ENCODE data around the gene TMEM255A.
"Not testable (repeated sequence)": the region's sequence is repeated elsewhere in the genome, so short reads cannot be mapped to it uniquely, and the experiment has no call there.

The TMEM255A gene

DNA sequence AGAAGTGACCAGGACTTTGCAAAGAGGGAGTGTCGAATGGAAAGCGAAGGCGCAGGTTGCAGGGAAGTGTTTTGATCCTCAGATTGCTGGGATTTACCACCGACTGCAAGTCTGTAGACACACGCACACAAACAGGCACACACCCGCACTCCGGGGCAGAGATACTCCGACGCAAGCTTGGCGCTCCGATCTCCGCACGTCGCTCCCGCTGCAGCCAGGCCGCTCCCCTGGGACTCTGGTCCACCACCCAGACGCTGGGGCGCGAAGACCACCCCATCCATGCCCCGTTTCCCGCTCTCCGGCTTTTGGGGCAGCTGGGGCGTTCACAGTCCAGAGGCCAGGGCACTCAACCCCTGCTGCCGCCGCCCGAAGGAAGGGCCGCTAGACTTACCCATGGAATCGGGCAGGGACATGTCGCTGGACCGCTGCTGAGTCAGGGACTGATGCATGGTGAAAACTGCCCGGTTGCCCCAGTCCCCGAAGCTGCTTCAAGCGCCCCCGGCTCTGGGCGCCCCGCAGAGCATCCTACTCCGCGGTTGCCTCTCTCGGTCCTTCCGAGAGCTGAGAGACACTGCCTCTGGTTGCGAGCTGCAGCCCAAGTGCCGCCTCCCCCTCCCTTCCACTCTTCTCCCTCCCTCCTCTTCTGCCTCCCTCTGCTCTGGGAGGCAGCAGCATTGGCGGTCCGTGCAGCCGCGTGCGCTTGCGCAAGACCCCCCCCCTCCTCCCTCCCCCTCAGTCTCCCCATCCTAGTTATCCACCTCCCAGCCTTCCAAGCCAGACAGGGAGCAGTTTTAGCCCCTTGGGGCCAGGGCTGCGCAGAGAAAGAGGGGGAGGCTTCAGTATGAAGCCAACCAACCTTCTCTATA, at the start of gene TMEM255A:
Gene TMEM255A (minus strand): TSS at position 601 of the 866 bp plus-strand sequence. CDS start 152 bp downstream, at position 449.
- no peak for FAIRE-seq

DNA sequence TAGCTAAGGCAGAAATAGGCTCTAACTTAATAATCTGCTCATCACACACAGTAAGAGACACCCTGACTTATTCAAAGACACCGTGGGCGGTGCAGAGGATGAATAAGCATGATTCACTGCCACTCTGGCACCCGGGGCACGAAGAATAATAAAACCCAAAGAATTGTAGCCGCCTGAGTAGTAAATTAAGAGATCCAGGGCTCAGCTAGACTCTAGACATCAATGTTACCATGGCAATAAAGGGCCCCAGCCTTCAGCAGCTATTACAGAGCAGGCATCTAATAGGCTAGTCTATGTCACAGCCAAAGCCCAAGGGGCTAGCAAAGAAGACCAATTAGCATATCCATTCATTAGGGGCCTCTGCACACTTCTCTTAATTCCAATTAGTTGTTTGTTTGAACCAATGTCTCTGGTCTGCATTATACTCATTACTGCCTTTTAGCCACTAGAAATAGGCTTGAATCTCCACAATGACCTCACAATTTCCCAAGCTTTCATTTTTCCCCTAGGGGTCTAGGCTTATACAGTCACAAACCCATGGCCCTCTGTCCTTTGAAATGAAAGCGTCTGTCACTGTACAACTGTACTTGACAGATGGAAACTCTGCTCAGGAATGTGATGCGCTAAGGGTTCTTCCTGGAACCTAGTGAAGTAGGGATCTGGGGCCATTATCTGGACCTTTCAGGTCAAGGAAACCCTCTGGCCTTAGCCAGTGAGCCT, 47.6 kb upstream of the TMEM255A start:
- no peak for FAIRE-seq

DNA sequence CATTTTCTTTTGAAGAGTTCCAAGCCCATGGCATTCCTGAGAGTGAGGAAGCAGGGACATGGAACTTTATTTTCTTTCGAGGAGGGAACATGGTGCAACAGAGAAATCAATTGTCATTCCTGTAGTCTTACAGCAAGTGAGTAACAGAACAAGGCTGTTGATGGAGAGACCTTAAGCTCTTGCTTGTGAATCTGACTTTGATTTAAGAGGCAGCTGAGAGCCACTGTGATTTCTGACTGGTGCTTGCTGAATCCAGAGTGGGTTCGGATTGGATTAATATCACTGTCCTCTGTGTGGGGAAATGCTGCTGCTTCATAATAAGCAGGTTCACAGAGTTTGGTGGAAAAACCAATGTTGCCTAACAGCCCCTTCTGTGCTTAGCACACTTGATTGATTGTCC, 45.9 kb upstream of the TMEM255A start:
- FAIRE-seq, result no peak

DNA sequence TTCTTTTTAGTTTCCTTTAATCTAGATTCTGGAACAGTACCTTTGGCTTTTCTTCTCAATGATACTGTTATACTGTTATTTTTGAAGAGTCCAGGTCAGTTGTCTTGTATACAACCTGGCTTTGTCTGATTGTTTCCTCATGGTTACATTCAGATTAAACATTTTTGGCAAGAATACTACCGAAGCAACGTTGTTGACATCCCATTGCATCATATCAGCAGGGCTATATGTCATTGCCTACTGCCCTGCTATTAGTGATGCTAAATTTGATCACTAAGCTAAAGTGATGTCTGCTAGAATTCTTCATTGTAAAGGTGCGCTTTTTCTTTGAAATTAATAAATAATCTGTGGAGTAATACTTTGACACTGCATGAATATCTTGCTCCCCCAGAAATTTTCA, 44.8 kb upstream of the TMEM255A start:
- FAIRE-seq, result no peak

DNA sequence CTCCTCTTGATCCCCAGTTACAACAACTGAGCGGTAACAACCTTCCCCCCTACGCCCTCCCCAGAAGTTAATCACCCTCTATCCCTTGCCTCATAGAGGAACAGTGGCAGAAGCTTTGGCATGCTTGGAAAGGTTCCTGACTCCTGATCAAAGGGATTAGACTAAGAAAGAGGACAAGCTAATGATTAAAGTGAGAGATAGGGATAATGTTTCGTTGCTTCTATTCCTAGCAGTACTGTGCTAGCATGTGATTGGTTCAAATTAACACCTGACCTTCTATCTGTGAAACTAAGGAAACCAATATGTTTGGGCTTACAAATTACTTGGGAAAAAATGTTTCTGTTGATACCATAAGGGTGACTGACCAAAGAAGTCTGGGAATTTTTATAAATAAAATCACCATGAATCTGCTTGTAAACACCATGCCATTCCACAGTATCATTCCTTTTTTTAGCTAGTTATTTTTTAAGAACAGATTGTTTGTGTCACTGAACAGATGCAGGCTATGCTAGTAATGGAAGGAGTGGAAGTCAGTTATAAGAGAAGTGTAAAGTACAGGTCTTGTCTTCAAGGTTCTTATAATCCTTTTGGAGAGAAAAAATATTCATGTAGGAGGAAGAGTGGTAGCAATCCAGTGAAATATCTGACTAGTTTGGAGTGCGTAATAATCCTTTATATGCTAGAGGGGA, 39.3 kb upstream of the TMEM255A start:
- no peak for FAIRE-seq

DNA sequence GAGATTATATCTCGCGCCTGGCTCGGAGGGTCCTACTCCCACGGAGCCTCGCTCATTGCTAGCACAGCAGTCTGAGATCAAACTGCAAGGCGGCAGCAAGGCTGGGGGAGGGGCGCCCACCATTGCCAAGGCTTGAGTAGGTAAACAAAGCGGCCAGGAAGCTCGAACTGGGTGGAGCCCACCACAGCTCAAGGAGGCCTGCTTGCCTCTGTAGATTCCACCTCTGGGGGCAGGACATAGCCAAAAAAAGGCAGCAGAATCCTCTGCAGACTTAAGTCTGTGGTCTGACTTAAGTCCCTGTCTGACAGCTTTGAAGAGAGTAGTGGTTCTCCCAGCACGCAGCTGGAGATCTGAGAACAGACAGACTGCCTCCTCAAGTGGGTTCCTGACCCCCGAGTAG, 33.3 kb upstream of the TMEM255A start:
- not testable (repeated sequence) for FAIRE-seq

DNA sequence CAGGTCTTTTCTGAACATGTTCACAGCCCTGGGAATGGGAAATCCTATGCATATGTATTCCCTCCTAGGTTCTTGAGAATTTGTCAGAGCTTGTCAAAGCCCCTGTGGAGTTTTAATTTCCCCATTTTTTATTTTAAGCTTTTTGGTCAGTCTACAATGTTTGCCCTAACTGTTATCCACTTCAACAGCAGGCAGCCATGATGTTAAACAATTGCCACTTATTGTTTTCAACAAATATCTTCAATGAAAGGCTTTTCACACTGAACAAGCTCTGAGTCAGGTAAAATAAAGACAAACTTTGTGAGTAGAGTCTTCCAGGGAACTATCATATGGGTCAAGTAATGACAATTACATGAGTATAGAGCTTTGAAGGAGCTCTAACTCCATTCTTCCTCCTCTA, 25.6 kb upstream of the TMEM255A start:
- no peak for FAIRE-seq

DNA sequence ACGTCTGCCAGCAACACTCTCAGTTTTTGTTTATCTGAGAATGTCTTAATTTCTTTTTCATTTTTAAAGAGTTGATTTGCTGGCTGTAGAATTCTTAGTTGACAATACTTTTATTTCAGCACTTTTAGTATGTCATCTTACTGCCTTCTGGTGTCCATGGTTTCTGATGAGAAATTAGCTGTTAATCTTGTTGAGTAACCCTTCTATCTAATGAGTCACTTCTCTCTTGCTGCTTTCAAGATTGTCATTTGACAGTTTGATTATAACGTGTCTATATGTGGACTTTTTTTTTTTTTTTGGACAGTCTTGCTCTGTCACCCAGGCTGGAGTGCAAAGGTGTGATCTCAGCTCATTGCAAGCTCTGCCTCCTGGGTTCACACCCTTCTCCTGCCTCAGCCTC, 24.0 kb upstream of the TMEM255A start:
- no peak for FAIRE-seq

DNA sequence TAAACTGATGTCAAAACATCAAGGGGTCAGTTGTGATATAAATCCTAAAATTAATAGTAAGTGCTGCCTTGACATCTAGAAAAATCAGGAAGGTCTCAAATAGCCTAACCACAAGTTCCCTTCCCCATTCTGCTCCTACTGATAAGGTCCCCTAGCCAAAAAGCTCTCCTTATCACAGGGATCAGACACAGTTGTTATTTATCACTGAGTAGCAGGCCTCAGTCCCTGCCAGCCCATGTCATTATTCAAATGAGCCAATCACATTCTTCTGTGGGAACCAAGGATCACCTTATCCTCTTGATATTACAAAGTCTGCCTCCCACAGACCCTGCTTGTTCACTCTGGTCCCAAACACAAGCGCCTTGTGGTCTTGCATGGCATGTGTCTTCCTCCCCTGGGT, 23.3 kb upstream of the TMEM255A start:
- FAIRE-seq, result no peak

DNA sequence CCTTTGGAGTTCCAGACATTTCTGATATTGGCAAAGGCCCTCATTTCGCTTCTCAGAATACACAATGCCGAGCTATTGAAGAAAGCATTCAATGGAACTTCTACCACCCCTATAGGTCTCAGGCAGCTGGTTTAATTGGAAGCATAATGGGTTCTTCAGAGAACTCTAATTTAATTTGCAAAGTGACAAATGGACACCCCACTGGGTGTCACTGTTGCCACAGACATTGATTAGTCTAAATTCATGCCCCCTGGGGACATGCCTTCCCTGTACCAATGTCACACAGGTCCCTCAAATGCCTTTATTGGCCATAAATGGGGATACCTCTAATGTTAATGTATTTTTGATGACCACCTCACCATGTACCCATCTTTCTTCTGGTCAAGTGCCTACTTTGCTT, 22.9 kb upstream of the TMEM255A start:
- FAIRE-seq, result no peak

DNA sequence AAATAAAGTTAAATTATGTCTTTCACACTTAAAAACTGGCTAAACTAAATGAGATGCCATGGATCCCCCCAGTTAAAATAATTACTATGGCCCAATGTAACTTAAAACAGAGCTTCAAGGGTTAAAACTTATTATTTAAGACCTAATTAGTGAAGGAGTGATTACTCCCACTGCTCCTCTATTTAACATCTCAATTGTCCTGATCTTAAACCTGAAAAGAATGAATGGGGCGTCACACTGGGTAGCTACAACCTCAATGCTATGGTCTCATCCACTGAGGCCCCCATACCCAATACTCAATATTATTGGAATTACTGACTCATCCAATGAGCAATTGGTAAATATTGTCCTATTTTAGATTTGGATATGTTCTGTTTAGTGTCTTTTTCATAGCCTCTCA, 21.1 kb upstream of the TMEM255A start:
- FAIRE-seq, result no peak

DNA sequence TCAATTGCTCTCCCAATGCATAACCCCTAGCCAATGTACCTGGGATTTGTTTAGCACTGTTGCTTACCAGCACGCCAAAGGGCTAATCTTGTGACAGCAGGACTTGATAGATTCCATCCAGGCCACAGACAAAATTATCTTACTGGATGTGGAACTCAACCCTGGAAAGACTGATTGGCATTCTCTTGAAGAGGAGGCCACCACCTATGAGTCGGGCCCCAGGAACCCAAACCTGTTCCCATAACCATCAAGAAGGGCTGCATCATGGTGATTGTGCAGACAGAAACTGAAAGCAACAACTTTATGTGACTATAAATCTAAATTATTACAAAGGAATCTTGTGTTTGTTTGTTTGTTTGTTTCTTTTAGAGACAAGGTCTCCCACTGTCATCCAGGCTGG, 19.9 kb upstream of the TMEM255A start:
- no peak for FAIRE-seq

DNA sequence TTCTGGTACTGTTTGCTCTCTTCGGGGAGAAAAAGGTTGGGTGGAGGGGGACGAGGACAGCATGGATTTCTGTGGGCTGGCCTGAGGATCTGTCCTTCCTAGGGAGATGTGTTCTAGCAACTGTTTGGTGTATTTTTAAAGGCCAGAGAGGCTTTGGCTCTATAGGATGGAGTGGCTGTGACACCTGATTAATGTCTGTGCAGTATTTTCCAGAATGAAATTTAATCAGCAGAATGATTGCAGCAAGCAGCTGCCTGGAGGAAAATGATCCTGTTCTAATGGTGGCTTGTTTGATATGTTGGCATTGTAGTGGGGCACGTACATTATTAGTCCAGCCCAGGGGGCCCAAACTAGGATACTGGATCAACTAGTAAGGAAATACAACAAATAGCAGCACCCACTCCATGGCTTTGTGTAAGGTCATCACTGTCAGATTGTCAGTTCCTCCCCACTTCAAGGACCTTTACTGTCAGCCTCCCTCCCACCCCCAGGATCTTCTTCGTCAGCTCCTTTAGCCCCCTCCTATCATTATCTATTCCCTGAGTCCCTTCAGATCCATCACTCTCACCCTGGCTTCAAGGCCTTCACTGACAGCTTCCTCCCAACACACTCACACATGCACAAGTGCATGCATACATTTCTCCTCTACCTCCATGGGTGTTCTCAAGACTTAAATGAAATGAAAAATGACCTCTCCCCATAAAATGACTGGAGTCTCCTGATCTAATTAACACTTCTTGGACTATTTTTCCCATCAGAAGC, 10.4 kb upstream of the TMEM255A start:
- no peak for FAIRE-seq

DNA sequence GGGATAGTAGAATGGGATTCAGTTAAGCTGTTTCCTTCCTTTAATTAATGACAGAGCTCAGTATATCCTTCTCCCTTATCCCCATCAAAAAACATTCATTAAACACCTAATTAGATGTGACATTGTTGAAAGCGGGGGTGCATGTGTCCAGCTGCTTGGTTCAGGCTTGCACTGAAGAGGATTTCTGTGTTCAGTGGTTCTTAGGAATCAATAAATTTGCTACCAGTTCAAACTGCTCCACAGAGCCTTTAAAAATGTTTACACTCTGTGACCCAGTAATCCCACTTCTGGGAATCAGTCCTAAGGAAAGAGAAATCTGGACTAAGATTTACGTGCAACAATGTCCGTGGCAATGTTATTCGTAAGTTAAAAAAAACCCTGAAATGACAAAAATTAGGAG, 7.2 kb upstream of the TMEM255A start:
- FAIRE-seq, result no peak

DNA sequence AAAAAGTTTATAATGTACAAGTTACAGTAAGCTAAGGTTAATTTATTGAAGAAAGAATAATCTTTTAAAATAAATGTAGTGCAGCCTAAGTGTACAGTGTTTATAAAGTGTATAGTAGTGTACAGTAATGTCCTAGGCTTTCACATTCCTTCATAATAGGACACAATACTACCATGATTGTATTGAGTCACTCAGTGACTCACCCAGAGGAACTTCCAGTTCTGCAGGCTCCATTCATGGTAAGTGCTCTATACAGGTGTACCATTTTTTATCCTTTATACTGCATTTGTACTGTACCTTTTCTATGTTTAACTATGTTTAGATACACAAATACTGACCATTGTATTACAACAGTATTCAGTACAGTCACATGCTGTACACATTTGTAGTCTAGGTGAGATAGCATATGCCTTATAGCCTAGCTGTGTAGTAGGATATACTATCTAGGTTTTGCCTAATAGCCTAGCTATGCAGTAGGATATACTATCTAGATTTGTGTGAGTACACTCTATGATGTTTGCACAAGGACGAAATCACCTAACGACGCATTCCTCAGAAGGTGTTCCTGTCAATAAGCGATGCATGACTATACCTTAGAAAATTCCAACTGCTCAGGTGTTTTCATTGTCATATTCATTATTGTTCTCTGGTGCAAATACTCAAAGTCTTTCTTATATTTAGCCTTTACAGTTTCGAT, 5.5 kb upstream of the TMEM255A start:
- FAIRE-seq, result no peak

DNA sequence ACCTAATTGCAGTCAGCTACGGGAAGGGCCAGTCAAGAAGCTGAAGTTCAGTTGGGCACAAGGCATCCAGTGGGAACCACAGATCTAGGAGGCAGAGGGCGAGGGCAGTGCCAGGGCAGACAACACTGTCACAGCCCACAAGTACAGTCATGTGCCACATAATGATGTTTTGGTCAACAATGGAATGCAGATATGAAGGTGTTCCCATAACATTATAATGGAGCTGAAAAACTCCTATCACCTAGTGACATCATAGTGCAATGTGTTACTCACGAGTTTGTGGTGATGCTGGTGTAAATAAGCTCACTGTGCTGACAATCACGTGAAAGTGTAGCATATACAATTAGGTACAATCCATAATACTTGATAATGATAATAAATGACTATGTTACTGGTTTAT, 4.5 kb upstream of the TMEM255A start:
- no peak for FAIRE-seq

DNA sequence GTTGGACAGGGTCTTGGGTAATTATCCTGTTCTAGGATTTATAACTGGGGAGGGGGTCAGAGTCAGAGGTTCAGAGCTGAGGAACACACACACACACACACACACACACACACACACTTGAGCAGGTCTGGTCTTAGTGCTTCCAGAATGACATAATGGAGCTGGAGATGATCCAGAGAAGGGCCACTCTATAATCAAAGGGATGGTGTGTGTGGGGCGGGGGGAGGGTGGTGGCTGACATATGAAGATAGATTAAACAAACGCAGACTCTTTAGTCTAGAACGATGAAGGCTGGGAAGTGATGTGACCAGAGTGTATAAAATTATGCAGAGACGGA, 434 bp upstream of the TMEM255A start:
- no peak for FAIRE-seq

DNA sequence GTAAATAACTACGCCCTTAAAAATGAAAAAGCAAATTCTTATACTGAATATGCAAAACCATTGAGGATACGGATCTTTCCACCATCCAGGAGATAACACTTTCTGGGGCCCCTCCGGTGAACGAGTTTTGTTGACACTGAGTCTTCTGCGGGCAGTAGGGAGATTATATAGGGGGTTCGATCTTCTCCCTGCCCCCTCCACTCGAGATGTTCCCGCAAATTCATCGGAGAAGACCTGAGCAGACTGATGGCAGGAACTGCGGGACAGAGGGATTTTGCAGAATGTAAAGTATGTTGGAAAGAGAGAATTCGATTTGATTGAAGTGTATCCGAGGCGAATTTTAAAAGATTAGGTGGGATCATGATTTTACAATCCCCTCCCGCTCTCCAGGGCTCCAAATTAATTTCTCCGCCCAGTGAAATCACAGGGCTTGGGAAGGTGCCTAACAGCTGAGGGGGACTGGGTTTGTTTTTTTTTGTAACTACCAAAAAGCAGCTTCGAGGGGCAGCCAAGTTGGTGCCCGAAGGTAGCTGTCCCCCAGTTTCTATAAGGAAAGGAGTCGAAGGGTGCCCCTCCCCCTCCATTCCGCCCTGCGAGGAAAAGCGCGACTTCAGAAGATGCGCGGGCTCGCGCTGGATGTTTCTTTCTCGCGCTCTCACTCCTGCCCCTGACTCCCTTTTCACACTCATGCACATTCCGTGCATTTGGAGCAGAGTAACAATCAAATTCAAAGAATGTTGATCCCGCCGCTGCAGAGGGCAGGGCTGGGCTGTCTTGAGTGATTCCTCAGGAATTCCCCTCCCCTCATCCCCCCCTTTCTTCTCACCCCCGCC, 1.2 kb downstream of the TMEM255A start:
- no peak for FAIRE-seq

DNA sequence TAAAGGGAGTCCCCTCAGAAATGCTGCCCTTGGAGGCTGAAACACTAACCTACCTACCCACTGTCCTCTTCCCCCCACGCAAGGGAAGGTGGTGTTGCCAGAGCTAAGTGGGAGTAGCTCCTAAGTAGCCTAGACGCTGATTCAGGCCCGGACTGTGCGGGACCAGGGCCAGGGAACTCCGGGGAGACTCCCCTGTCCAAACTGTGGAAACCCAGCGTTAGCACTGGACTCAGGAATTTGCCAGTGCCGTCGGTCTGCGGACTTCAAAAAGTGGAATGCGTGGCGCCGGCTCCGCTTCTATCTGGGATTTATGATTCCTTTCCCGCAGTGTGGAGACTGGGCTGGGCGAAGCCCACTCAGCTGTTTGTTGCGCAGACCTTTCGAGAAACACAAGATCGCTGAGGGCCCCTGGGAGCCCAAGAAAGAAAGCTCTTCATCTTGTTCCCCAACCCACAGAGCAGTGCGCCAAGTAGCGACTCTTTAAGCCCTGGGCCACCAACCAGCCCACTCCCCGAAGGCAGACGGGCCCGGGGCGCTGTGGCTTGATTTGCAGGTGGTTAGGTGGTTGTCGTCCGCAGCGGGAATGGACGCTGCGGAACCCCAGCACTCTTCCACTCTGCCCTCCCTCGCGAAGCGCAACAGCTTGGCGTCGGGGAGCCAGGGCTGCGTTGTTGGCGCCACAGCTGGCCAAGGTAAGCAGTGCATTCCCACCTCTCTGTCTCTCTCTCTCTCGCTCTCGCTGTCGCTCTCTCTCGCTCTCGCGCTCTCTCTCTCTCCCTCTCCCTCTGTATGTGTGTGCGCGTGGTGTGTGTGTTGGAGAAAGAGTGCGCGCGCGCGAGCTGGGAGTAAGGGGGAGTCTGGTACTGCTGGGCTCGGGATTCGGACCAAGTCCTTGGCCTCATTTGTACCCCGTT, 2.0 kb downstream of the TMEM255A start:
- no peak for FAIRE-seq

DNA sequence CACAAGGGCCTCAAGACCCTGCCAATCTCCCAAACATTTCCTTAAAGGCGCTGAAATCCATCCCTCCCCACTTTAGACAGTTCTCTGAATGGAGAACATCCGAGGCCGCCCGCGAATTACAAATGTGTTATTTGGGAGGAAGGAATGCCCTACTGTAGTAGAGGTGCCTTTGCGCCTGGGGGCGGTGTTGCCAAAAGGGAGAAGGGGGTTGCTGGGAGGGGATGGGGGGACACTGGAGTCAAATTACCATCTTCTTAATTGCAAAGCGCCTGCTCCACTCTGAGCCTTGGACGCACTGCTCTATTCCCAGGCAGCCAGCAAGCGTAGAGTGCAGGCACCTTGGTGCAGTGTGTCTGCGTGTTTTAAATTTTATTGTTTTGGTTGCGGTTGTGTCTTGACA, 2.7 kb downstream of the TMEM255A start:
- FAIRE-seq, result no peak
